ENCODE data around the gene CSNK1D.

CSNK1D gene

GRCh38 chr17:82231562-82232321, 41.8 kb downstream of the CSNK1D start:
- Histone ChIP-seq H3K9me2 (replicated peaks; ENCODE audit: low read depth, low read length) (no peaks in the 10 kb centered on the region), H2AFZ (ENCODE audit: low read length) (no peak overlapping the region), H3K4me3 (ENCODE audit: low read length, poor library complexity, severe bottlenecking) (peak overlapping the region; percentile 93), H3K9ac (ENCODE audit: low read depth, low read length, poor library complexity, severe bottlenecking) (peak overlapping the region; percentile 98), H4K20me1 (ENCODE audit: insufficient read depth, low read length, poor library complexity, severe bottlenecking) (peaks cover 74% of the 10 kb centered on the region), H3K79me2 (ENCODE audit: insufficient read depth, low read length) (peaks cover 99% of the 10 kb centered on the region), H3F3A (ENCODE audit: low read depth) (no peaks in the 10 kb centered on the region), H3K9me3 (ENCODE audit: insufficient read depth, low read depth, low read length) (no peaks in the 10 kb centered on the region), H3K27me3 (ENCODE audit: insufficient read depth, low read length, poor library complexity, severe bottlenecking) (no peaks in the 10 kb centered on the region), H3K4me2 (ENCODE audit: low read depth, low read length, poor library complexity, severe bottlenecking) (peak overlapping the region; percentile 80), H3K36me3 (ENCODE audit: insufficient read depth, low read length) (peaks cover 22% of the 10 kb centered on the region; the same call in 1 of the 2 replicates), H3K4me1 (ENCODE audit: insufficient read depth, low read length, poor library complexity, severe bottlenecking) (peaks cover 14% of the 10 kb centered on the region)
- TF ChIP-seq CTCF (conservative IDR thresholded peaks at IDR 0.05; ENCODE audit: low read length) (no peak), EZH2phosphoT487 (IDR thresholded peaks at IDR 0.05; ENCODE audit: borderline replicate concordance) (no peak)

- H4K20me1 ChIP-seq (ENCODE audit: insufficient read depth, low read length, poor library complexity, severe bottlenecking): peaks cover 68% of the 10 kb centered on the region
- no peak overlapping the region for H2AFZ ChIP-seq (ENCODE audit: low read length)
- peak overlapping the region; percentile 98 for H3K9ac ChIP-seq (ENCODE audit: low read depth, low read length, poor library complexity, severe bottlenecking)
- H3K9me2 ChIP-seq (replicated peaks; ENCODE audit: low read depth, low read length): no peaks in the 10 kb centered on the region
- no peaks in the 10 kb centered on the region for H3K27me3 ChIP-seq (ENCODE audit: insufficient read depth, low read length, poor library complexity, severe bottlenecking)
- peak overlapping the region; percentile 80 for H3K4me2 ChIP-seq (ENCODE audit: low read depth, low read length, poor library complexity, severe bottlenecking)
- no peaks in the 10 kb centered on the region for H3K9me3 ChIP-seq (ENCODE audit: insufficient read depth, low read depth, low read length)
- H3K79me2 ChIP-seq (ENCODE audit: insufficient read depth, low read length): peaks cover 96% of the 10 kb centered on the region
- peak overlapping the region; percentile 93 for H3K4me3 ChIP-seq (ENCODE audit: low read length, poor library complexity, severe bottlenecking)
- no peak for TF ChIP-seq EZH2phosphoT487 (IDR thresholded peaks at IDR 0.05; ENCODE audit: borderline replicate concordance)
- no peak for TF ChIP-seq CTCF (conservative IDR thresholded peaks at IDR 0.05; ENCODE audit: low read length)
- no peaks in the 10 kb centered on the region for H3F3A ChIP-seq (ENCODE audit: low read depth)
- peaks cover 17% of the 10 kb centered on the region; the same call in 1 of the 2 replicates for H3K36me3 ChIP-seq (ENCODE audit: insufficient read depth, low read length)
- H3K4me1 ChIP-seq (ENCODE audit: insufficient read depth, low read length, poor library complexity, severe bottlenecking): peaks cover 19% of the 10 kb centered on the region
These were observed 42.3 kb downstream of the CSNK1D start for GRCh38 chr17:82231312-82231561.

GRCh38 chr17:82230609-82231311, 42.7 kb downstream of the CSNK1D start:
- Histone ChIP-seq H3K4me2 (ENCODE audit: low read depth, low read length, poor library complexity, severe bottlenecking) (peak overlapping the region; percentile 80), H3K4me1 (ENCODE audit: insufficient read depth, low read length, poor library complexity, severe bottlenecking) (peaks cover 19% of the 10 kb centered on the region), H3K9me3 (ENCODE audit: insufficient read depth, low read depth, low read length) (no peaks in the 10 kb centered on the region), H2AFZ (ENCODE audit: low read length) (no peak overlapping the region), H3K9me2 (replicated peaks; ENCODE audit: low read depth, low read length) (no peaks in the 10 kb centered on the region), H3F3A (ENCODE audit: low read depth) (no peaks in the 10 kb centered on the region), H3K9ac (ENCODE audit: low read depth, low read length, poor library complexity, severe bottlenecking) (peak overlapping the region; percentile 98), H3K27me3 (ENCODE audit: insufficient read depth, low read length, poor library complexity, severe bottlenecking) (no peaks in the 10 kb centered on the region), H4K20me1 (ENCODE audit: insufficient read depth, low read length, poor library complexity, severe bottlenecking) (peaks cover 64% of the 10 kb centered on the region), H3K36me3 (ENCODE audit: insufficient read depth, low read length) (peaks cover 12% of the 10 kb centered on the region; the same call in 1 of the 2 replicates), H3K4me3 (ENCODE audit: low read length, poor library complexity, severe bottlenecking) (peak overlapping the region; percentile 93), H3K79me2 (ENCODE audit: insufficient read depth, low read length) (peaks cover 91% of the 10 kb centered on the region)
- TF ChIP-seq CTCF (conservative IDR thresholded peaks at IDR 0.05; ENCODE audit: low read length) (no peak), EZH2phosphoT487 (IDR thresholded peaks at IDR 0.05; ENCODE audit: borderline replicate concordance) (no peak)
